Lower lobe of right lung (tissue), 2 donors: ENCODE results near the gene BCLAF1. TPM values are rescaled to one million over a fixed set of nuclear protein-coding genes. Genes with fewer than 3 reads are reported as not detected.

Experiments
- ATAC-seq, 2 donors: fragments of 200-7000 bp; cut with Tn5 transposase; one replicate each; pipeline ENCODE4 v1.9.1; 2020 to 2022; ENCODE audit warnings: mild to moderate bottlenecking in 2 of 2, moderate library complexity in 2 of 2
- DNase-seq: peaks from one replicate; pipeline ENCODE4 v3.0.0-alpha.2; 2020
- H3K27ac ChIP-seq: fragments of 200-600 bp; one replicate; pipeline ENCODE4 v1.8.0; 2022
- H3K27me3 ChIP-seq: fragments of 200-600 bp; one replicate; pipeline ENCODE4 v1.8.0; 2022; ENCODE audit warnings: low read depth
- H3K36me3 ChIP-seq: fragments of 200-600 bp; one replicate; pipeline ENCODE4 v1.8.0; 2022; ENCODE audit warnings: mild to moderate bottlenecking
- H3K4me1 ChIP-seq: fragments of 200-600 bp; one replicate; pipeline ENCODE4 v1.8.0; 2022
- H3K4me3 ChIP-seq: fragments of 200-600 bp; one replicate; pipeline ENCODE4 v1.8.0; 2022; ENCODE audit warnings: mild to moderate bottlenecking
- H3K9me3 ChIP-seq: fragments of 200-600 bp; one replicate; pipeline ENCODE4 v1.8.0; 2022
- intact Hi-C: fragments of 100-400 bp; cut with DNase I; formaldehyde crosslinking; loops from one replicate; pipeline ENCODE4 v1.11.0; 2022
- total RNA-seq: library from RNA; stranded (reverse); fragmentation: NEBNext Ultra II Directional; extraction: Animal tissue kit (Norgen Biotek cat#: 25700); gene quantifications from one replicate; pipeline ENCODE4 v1.2.1, GENCODE V29; 2021
- TF ChIP-seq, protein P1 (sequence below): fragments of 200-600 bp; IDR thresholded peaks from one replicate; pipeline ENCODE4 v1.8.0; 2022; ENCODE audit warnings: antibody characterized with exemption, mild to moderate bottlenecking
- donor health status: DM: no; HTN: yes; CAD: no; lungs with severe emphysema.

Gene BCLAF1
- total RNA-seq, 1 donor from 2014 or later: 132 TPM

DNA sequence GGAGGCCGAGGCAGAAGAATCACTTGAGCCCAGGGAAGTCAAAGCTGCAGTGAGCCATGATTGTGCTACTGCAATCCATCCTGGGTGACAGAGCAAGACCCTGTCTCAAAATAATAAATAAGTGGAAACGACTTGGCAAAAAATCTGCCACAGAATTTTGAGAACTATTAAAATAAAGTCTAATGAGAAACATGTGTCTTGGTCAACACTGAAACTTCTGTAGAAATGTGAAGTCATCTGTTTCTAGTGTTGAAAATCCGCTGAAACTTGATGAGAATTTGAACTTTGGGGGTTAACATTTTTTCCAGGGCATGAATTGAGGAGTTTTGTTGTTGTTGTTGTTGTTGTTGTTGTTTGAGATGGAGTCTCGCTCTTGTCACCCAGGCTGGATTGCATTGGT lies 29.0 kb upstream of the BCLAF1 start:
- H3K27me3 ChIP-seq: no peaks in the 10 kb centered on the region
- DNase-seq: no peak
- no peaks in the 10 kb centered on the region for H3K4me1 ChIP-seq
- TF ChIP-seq, protein P1, sequence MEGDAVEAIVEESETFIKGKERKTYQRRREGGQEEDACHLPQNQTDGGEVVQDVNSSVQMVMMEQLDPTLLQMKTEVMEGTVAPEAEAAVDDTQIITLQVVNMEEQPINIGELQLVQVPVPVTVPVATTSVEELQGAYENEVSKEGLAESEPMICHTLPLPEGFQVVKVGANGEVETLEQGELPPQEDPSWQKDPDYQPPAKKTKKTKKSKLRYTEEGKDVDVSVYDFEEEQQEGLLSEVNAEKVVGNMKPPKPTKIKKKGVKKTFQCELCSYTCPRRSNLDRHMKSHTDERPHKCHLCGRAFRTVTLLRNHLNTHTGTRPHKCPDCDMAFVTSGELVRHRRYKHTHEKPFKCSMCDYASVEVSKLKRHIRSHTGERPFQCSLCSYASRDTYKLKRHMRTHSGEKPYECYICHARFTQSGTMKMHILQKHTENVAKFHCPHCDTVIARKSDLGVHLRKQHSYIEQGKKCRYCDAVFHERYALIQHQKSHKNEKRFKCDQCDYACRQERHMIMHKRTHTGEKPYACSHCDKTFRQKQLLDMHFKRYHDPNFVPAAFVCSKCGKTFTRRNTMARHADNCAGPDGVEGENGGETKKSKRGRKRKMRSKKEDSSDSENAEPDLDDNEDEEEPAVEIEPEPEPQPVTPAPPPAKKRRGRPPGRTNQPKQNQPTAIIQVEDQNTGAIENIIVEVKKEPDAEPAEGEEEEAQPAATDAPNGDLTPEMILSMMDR: no peak
- no peak overlapping the region for H3K4me3 ChIP-seq
- intact Hi-C loops: no loop called here
- no peak for ATAC-seq
- H3K36me3 ChIP-seq: no peaks in the 10 kb centered on the region
- no peak overlapping the region for H3K27ac ChIP-seq
- no peaks in the 10 kb centered on the region for H3K9me3 ChIP-seq

DNA sequence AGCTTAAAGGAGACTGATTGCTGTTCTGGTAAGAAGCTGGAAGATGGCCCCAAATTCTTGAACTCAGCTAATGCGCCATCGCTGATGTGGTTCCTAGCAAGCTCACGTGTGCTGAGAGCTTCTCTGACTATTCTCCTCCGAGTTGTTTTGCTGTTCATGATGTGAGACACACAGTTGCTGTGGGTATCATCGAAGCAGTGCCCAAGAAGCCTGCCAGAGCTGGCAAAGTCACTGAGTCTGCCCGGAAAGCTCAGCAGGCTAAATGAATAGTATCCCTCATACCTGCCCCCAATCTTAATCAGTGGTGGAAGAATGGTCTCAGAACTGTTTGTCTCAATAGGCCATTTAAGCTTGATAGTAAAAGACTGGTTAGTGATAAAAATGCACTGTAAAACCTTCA lies 28.3 kb upstream of the BCLAF1 start:
- intact Hi-C loops: no loop called here
- TF ChIP-seq, protein P1: no peak
- no peak overlapping the region for H3K4me3 ChIP-seq
- H3K27ac ChIP-seq: no peak overlapping the region
- ATAC-seq (no peak), DNase-seq (no peak)
- no peaks in the 10 kb centered on the region for H3K9me3 ChIP-seq
- H3K36me3 ChIP-seq: no peaks in the 10 kb centered on the region
- no peaks in the 10 kb centered on the region for H3K4me1 ChIP-seq
- no peaks in the 10 kb centered on the region for H3K27me3 ChIP-seq

DNA sequence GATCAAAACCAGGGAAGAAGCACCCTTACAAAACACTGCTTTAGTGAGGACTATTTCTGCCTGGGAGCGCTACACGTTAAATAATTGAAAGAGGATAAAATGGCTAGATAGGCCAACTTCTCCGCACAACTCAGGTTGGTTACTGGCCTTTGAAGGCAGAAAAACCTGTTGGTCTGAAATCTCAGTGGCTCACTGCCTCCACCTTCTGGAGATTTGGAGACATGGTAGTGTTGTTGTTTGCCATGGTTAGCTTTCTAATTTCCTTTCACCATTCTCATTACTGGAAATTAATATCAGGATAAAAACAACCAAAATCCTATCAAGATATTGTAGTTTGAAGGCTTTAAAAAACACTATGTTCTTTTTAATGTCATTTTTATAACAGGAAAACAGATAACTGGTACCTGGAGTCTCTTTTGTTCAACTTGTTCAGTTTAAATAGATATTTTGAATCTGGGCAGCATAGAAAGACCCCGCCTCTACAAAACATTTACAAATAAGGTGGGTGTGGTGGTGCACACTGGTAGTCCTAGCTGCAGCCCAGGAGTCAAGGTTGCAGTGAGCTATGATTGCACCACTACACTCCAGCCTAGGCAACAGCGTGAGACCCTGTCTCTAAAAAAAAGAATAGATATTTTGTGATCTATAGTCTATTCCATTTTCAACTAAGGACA lies 27.5 kb upstream of the BCLAF1 start:
- ATAC-seq: peak; percentile 81 to 91
- intact Hi-C loops: no loop called here
- Histone ChIP-seq H3K27me3 (no peaks in the 10 kb centered on the region), H3K27ac (no peak overlapping the region), H3K4me1 (no peaks in the 10 kb centered on the region), H3K9me3 (no peaks in the 10 kb centered on the region), H3K36me3 (no peaks in the 10 kb centered on the region), H3K4me3 (no peak overlapping the region)
- TF ChIP-seq, protein P1: peak; percentile 80
- no peak for DNase-seq

DNA sequence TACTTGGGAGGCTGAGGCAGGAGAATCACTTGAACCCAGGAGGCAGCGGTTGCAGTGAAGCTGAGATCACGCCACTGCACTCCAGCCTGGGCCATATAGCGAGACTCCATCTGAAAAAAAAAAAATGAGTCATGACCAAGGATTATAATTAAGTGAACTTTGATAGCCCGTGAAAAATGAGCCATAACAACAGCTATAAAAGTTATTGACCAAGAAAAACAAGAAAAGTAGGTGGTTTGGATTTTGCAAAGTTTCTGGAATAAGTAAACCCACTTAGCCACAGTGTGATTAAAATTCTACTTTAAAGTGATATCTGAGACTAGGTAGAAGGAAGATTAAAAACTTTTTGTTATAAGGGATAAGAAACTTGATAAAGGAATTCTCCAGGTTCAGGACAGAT lies 25.9 kb upstream of the BCLAF1 start:
- no peak overlapping the region for H3K27ac ChIP-seq
- ATAC-seq (no peak), DNase-seq (no peak)
- intact Hi-C loops: no loop called here
- no peaks in the 10 kb centered on the region for H3K27me3 ChIP-seq
- no peak overlapping the region for H3K4me3 ChIP-seq
- H3K4me1 ChIP-seq: no peaks in the 10 kb centered on the region
- TF ChIP-seq, protein P1: no peak
- no peaks in the 10 kb centered on the region for H3K36me3 ChIP-seq
- H3K9me3 ChIP-seq: no peaks in the 10 kb centered on the region

DNA sequence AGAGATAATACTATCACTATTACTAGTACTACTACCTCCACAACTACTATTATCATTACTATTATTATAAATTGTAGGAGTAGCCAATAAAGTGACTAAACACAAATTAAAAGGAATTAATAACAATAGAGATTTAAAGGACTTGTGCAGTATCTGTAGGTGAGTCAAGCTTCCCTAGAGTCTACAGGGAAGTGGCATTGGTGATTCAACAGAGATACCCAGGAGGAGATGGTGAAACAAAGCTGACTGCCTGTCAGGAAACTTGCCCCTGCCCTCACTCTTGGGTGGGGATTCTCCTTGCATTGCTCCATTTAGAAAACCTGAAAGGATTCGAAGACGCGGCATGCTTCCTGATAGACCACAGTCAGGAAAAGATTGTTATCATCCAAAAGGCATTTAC lies 23.3 kb upstream of the BCLAF1 start:
- DNase-seq (no peak), ATAC-seq (no peak)
- no peaks in the 10 kb centered on the region for H3K9me3 ChIP-seq
- intact Hi-C loops: no loop called here
- H3K27ac ChIP-seq: no peak overlapping the region
- no peaks in the 10 kb centered on the region for H3K27me3 ChIP-seq
- no peak overlapping the region for H3K4me3 ChIP-seq
- TF ChIP-seq, protein P1: no peak
- H3K4me1 ChIP-seq: no peaks in the 10 kb centered on the region
- no peaks in the 10 kb centered on the region for H3K36me3 ChIP-seq
